Kidney epithelial cell (primary cell): Measurements from ENCODE around the gene NR2F1. TPM values are rescaled to one million over a fixed set of nuclear protein-coding genes. Genes with fewer than 3 reads are reported as not detected.
"Not testable (repeated sequence)": the region's sequence is repeated elsewhere in the genome, so short reads cannot be mapped to it uniquely, and the experiment has no call there.

Experiments
- DNase-seq: peaks from one replicate; pipeline ENCODE4 v3.0.0-alpha.2; 2010; ENCODE audit warnings: low read depth
- H3K27me3 ChIP-seq: 2 replicates; pipeline ENCODE4 v1.6.0; 2011; ENCODE audit warnings: low read length; ENCODE audit not compliant: control insufficient read depth, insufficient read depth
- H3K36me3 ChIP-seq: 2 replicates; pipeline ENCODE4 v1.5.1; 2011; ENCODE audit warnings: low read length; ENCODE audit not compliant: control insufficient read depth, insufficient read depth
- H3K4me3 ChIP-seq: 2 replicates; pipeline ENCODE4 v1.5.1; 2011; ENCODE audit warnings: low read depth, mild to moderate bottlenecking, control low read depth, low read length
- total RNA-seq: library from RNA; depleted of rRNA; stranded (reverse); fragments of >200 nt; gene quantifications from 2 replicates; pipeline ENCODE4 v1.2.3, GENCODE V29; 2015
- TF ChIP-seq, protein P1 (sequence below): IDR thresholded peaks from 2 replicates; pipeline ENCODE4 v1.5.1; 2011; ENCODE audit warnings: mild to moderate bottlenecking, moderate library complexity, low read length, control low read depth, inconsistent platforms; ENCODE audit not compliant: insufficient read depth, poor library complexity, severe bottlenecking

NR2F1 gene
- 12.8 and 13.2 TPM in 2 replicates for total RNA-seq

DNA sequence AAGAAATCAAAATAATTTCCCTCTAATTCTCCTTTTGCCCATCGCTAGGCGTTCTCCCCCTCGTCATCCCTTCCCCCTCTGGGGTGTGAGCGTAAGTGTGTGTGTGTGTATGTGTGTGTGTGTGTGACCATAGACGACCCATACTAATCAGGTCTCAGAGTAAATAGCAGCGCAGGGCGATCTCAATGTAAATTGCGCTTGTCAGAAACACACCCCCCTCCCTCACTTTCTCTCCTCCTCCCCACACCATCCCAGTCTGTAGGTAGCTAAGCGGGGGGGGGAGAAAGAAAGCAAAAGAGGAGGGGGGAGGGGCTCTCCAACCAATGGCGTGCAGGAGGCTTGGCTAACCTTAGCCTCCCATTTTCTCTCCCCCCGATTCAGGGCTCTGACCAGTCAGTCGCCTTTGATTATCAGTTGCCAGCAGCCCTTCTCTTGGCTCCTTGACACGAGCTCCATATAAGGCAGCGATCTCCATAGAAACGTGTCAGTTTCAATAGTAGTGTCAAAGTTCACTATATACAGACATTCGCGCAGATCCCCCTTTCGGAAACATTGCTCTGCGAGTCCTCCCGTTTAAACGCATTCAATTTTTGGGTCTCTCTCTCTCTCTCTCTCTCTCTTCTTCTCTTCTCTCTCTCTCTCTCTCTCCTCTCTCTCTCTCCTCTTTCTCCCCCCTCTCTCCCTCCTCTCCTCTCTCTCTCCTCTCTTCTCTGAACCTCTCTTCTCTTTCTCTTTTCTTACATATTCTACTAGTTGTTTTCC lies at the start of gene NR2F1:
NR2F1 (plus strand) TSS at position 546 of the 762 bp plus-strand sequence. CDS start 1,802 bp downstream, outside the sequence.
- Histone ChIP-seq H3K36me3 (no peaks in the 10 kb centered on the region), H3K27me3 (no peaks in the 10 kb centered on the region), H3K4me3 (peak within 1 kb of the TSS; percentile 77)
- peak; percentile 91 for DNase-seq
- TF ChIP-seq, protein P1, sequence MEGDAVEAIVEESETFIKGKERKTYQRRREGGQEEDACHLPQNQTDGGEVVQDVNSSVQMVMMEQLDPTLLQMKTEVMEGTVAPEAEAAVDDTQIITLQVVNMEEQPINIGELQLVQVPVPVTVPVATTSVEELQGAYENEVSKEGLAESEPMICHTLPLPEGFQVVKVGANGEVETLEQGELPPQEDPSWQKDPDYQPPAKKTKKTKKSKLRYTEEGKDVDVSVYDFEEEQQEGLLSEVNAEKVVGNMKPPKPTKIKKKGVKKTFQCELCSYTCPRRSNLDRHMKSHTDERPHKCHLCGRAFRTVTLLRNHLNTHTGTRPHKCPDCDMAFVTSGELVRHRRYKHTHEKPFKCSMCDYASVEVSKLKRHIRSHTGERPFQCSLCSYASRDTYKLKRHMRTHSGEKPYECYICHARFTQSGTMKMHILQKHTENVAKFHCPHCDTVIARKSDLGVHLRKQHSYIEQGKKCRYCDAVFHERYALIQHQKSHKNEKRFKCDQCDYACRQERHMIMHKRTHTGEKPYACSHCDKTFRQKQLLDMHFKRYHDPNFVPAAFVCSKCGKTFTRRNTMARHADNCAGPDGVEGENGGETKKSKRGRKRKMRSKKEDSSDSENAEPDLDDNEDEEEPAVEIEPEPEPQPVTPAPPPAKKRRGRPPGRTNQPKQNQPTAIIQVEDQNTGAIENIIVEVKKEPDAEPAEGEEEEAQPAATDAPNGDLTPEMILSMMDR: no peak

DNA sequence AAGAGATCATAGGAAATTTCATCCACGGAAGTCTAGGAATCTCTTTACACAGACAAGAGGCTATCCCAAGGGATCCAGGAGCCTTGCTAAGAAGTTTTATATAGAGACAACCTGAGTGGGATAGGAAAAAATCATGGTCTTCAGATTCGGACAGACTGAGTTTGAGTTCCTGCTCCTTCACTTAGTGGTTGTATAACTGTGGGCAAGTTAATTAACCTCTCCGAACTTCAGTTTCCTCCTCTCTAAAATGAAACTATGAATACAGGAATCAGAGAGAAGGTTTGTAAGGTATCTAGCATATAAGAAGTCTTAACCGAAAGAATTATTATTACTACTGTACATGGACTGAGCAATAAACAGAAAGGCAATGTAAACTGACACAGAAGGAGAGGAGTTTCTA lies 37.1 kb upstream of the NR2F1 start:
- Histone ChIP-seq H3K36me3 (no peaks in the 10 kb centered on the region), H3K27me3 (no peaks in the 10 kb centered on the region), H3K4me3 (no peak overlapping the region)
- TF ChIP-seq, protein P1: no peak
- DNase-seq: no peak

DNA sequence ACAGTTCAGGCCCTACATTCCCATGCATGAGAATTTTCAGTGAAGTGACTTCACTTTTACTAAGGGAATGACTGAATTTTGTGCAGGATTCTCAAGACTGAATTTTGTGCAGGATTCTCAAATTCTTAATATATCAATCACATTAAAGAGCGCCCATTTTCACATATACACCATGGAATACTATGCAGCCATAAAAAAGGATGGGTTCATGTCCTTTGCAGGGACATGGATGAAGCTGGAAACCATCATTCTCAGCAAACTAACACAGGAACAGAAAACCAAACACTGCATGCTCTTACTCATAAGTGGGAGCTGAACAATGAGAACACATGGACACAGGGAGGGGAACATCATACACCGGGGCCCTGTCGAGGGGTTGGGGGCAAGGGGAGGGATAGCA lies 33.4 kb upstream of the NR2F1 start:
- not testable (repeated sequence) for H3K36me3 ChIP-seq, H3K4me3 ChIP-seq, DNase-seq, H3K27me3 ChIP-seq

DNA sequence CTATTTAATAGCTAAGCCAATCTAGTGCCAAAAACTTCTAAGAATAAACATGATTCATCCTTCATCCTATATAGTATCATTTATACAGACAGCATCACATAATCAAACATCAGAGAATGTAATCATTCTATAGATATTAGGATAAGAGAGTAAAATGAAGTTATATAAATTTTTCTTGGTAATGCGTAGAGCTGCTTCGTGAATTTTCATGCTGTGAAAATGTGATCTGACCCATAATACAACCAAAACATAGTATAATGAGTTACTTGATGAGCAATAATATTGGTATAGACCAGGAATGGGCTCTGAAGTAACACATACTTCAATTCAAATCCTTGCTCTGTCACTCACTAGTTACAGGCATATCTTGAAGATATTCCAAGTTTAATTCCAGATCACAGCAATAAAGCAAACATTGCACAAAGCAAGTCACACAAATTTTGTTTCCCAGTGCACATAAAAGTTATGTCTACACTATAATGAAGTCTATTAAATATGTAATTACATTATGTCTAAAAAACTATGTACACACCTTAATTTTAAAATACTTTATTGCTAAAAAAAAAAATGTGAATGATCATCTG lies 25.9 kb upstream of the NR2F1 start:
- Histone ChIP-seq H3K36me3 (no peaks in the 10 kb centered on the region), H3K4me3 (no peak overlapping the region), H3K27me3 (no peaks in the 10 kb centered on the region)
- TF ChIP-seq, protein P1: no peak
- no peak for DNase-seq

DNA sequence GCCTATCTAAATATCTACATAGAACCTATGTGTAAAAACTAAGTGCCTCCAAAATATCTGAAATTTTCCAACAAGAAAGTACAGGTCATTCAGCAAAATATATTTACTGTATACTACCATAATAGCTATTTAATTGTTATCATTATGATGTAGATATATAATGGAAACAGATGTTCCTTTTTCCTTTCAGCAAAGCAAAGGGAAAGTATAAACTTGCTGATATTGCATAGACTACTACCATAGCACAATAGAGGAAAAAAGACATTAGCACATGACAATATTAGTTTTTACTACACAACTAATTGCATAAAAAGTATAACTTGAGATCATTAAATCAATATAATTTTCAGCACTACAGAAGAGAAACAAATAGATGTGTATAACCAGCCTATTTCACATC lies 16.9 kb upstream of the NR2F1 start:
- H3K36me3 ChIP-seq: no peaks in the 10 kb centered on the region
- H3K27me3 ChIP-seq: no peaks in the 10 kb centered on the region
- TF ChIP-seq, protein P1: no peak
- no peak overlapping the region for H3K4me3 ChIP-seq
- DNase-seq: no peak

DNA sequence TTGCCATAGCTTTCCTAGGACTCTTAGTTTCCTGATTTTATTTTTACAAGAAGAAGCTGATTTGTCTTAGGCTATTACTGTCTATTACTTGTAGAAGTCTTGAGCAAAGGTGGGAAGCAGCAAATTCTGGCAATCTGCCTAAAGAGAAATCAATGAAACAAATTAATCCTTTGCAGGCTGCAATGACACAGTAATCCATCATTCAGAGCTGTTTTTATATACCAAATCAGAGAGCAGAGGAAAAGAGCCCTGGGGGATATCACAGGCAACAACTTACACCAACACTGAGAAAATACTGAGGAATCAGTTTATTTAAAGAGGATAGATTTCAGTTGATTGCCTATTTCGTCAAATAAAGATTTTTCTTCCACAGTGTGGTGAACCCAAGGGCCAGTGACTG lies 15.6 kb upstream of the NR2F1 start:
- TF ChIP-seq, protein P1: no peak
- peaks cover 2% of the 10 kb centered on the region for H3K27me3 ChIP-seq
- H3K4me3 ChIP-seq: no peak overlapping the region
- DNase-seq: no peak
- H3K36me3 ChIP-seq: no peaks in the 10 kb centered on the region
